GM12891 (cell line): ENCODE measurements around the gene KREMEN1.

Source experiments
- POLR2A ChIP-seq: IDR thresholded peaks from 2 replicates; pipeline ENCODE4 v1.6.1; 2011; ENCODE audit warnings: low read depth, low read length, control low read depth
- POLR2AphosphoS5 ChIP-seq: IDR thresholded peaks from 2 replicates; pipeline ENCODE4 v1.6.1; 2011; ENCODE audit warnings: low read depth, low read length, control low read depth
- TAF1 ChIP-seq: IDR thresholded peaks from 2 replicates; pipeline ENCODE4 v1.6.1; 2011; ENCODE audit warnings: low read depth, low read length, control low read depth

DNA sequence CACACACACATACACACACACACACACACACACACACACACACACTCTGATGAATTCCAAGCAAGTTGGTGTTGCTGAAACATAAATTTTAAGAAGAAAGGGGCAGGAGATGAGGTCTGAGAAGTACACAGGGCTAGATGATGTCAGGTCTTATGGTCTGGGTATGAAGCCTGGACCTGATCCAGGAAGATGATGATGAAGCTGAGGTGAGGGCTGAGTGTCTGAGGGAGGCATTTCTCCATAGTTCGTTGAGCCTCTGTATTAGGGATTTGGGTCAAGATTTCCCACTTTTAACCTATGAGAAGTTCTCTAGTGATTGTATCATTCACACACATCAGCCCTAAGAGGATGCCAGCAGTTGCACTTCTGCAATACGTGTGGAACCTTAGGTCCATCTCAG lies 32.6 kb downstream of the KREMEN1 start:
- TF ChIP-seq POLR2A (no peak), POLR2AphosphoS5 (no peak), TAF1 (no peak)
